Small intestine (tissue), 7 donors: ENCODE data around the gene PCBP3. TPM values are rescaled to one million over a fixed set of nuclear protein-coding genes. Genes with fewer than 3 reads are reported as not detected.
"Not testable (repeated sequence)": the region's sequence is repeated elsewhere in the genome, so short reads cannot be mapped to it uniquely, and the experiment has no call there.

Source experiments
- DNase-seq, 2 donors: peaks; one replicate each; pipeline versions ENCODE4 v3.0.0 to v3.0.0-alpha.2; 2013
- FAIRE-seq: peaks from 2 replicates; lab custom pipeline; 2012; peaks lifted over from hg19 to GRCh38; lab: Jason Lieb, UNC
- H3K27ac ChIP-seq, 3 donors: one replicate each; pipeline ENCODE4 v1.5.1; 2013; ENCODE audit warnings: low read length in 2 of 3, mild to moderate bottlenecking in 2 of 3, control low read depth in 1 of 3, inconsistent platforms in 1 of 3, low read depth in 1 of 3, moderate library complexity in 1 of 3
- H3K27me3 ChIP-seq, 3 donors: one replicate each; pipeline ENCODE4 v1.6.1; 2013; ENCODE audit warnings: low read length in 3 of 3, inconsistent platforms in 1 of 3; ENCODE audit not compliant: control insufficient read depth in 3 of 3, insufficient read depth in 3 of 3
- H3K36me3 ChIP-seq, 3 donors: one replicate each; pipeline ENCODE4 v1.6.1; 2013; ENCODE audit warnings: low read length in 3 of 3, inconsistent platforms in 1 of 3, low read depth in 1 of 3, mild to moderate bottlenecking in 1 of 3, moderate library complexity in 1 of 3; ENCODE audit not compliant: control insufficient read depth in 3 of 3, insufficient read depth in 2 of 3
- H3K4me1 ChIP-seq, 3 donors: one replicate each; pipeline ENCODE4 v1.6.1; 2013; ENCODE audit warnings: low read length in 2 of 3, inconsistent platforms in 1 of 3, low read depth in 1 of 3, mild to moderate bottlenecking in 1 of 3, moderate library complexity in 1 of 3; ENCODE audit not compliant: control insufficient read depth in 3 of 3, insufficient read depth in 2 of 3
- H3K4me3 ChIP-seq, 3 donors: one replicate each; pipeline ENCODE4 v1.5.1; 2013; ENCODE audit warnings: low read length in 3 of 3, control low read depth in 1 of 3, inconsistent platforms in 1 of 3, low read depth in 1 of 3, mild to moderate bottlenecking in 1 of 3, moderate library complexity in 1 of 3
- H3K9me3 ChIP-seq, 2 donors: one replicate each; pipeline ENCODE4 v1.6.1; 2013; ENCODE audit warnings: low read depth in 1 of 2, low read length in 1 of 2; ENCODE audit not compliant: control insufficient read depth in 2 of 2, insufficient read depth in 1 of 2
- WGBS, 3 donors: extraction: QIAGEN DNeasy Blood & Tissue Kit; methylation state at CpG; one replicate each; pipeline ENCODE4 v1.1.7; 2013; 5-methylcytosine and 5-hydroxymethylcytosine counted together
- polyA plus RNA-seq, 4 donors: library from polyadenylated mRNA; stranded (reverse) in 3 of 4; unstranded in 1 of 4; fragments of 200-250 nt in 3 of 4; fragments of 120-200 nt in 1 of 4; gene quantifications; one replicate each; pipeline versions ENCODE4 v1.2.1 to v1.2.3, GENCODE V29; 2013
- donor health status: healthy with polysubstance abuse.
- donor health status: control.
- donor health status: control.
- donor health status: Bipolar disorder and iron deficiency.
- donor health status: healthy.

The PCBP3 gene
- polyA plus RNA-seq, 4 donors, result 0.81 to 8.2 (median 1.0) TPM; not detected in 1

DNA sequence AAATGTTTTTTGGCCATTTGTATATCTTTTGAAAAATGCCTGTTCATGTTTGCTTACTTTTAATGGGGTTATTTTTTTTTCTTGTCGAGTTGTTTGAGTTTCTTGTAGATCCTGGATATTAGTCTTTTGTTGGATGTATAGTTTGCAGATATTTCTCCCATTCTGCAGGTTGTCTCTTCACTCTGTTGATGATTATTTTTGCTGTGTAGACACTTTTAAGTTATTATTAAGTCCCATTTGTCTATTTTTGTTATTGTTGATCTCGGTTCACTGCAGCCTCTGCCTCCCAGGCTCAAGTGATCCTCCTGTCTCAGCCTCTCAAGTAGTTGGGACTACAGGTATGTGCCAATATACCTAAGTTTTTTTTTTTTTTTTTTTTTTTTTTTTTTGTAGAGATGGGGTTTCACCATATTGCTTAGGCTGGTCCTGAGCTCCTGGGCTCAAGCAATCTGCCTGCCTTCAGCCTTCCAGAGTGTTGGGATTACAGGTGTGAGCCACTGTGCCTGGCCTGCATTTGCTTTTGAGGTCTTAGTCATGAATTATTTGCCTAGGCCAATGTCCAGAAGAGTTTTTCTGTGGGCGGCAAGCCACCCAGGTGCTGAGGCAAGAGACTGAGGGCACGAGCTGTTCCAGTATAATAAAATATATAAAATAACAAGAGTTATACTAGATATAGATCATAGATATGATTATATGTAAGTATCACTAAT, 18.5 kb downstream of the PCBP3 start:
- H3K9me3 ChIP-seq, H3K36me3 ChIP-seq, H3K27ac ChIP-seq, H3K27me3 ChIP-seq, DNase-seq, H3K4me1 ChIP-seq, H3K4me3 ChIP-seq, FAIRE-seq: not testable (repeated sequence)
- WGBS, 3 donors, result 69 to 80% (median 71%) methylated on average over 4 of the region's 4 CpGs

GRCh38 chr21:45662623-45663245, 19.2 kb downstream of the PCBP3 start:
- H3K36me3 ChIP-seq, H3K27ac ChIP-seq, DNase-seq, FAIRE-seq, H3K4me3 ChIP-seq, H3K27me3 ChIP-seq, H3K9me3 ChIP-seq, H3K4me1 ChIP-seq: not testable (repeated sequence)
- WGBS, 3 donors, result 80 to 90% (median 90%) methylated on average over 10 of the region's 10 CpGs

GRCh38 chr21:45669382-45669781, 25.9 kb downstream of the PCBP3 start:
- Histone ChIP-seq H3K9me3 (peaks cover 0 to 2% of the 10 kb centered on the region in 2 donors), H3K36me3 (no peaks in the 10 kb centered on the region), H3K4me3 (no peak overlapping the region), H3K27me3 (no peaks in the 10 kb centered on the region), H3K27ac (no peak overlapping the region), H3K4me1 (no peaks in the 10 kb centered on the region)
- FAIRE-seq (no peak), DNase-seq (no peak)
- WGBS, 3 donors, result 90 to 100% (median 96%) methylated on average over 1 of the region's 1 CpG

GRCh38 chr21:45670731-45671130, 27.2 kb downstream of the PCBP3 start:
- WGBS, 3 donors, result 76 to 80% (median 80%) methylated on average over 3 of the region's 3 CpGs

GRCh38 chr21:45678790-45679189, 35.3 kb downstream of the PCBP3 start:
- H3K4me3 ChIP-seq, H3K4me1 ChIP-seq, H3K9me3 ChIP-seq, DNase-seq, H3K27ac ChIP-seq, H3K27me3 ChIP-seq, FAIRE-seq, H3K36me3 ChIP-seq: not testable (repeated sequence)
- 57 to 100% (median 67%) methylated on average over 1 of the region's 1 CpG for WGBS, 3 donors

More at GRCh38 chr21:45670731-45671130, 27.2 kb downstream of the PCBP3 start:
- Histone ChIP-seq H3K27me3 (no peaks in the 10 kb centered on the region), H3K4me1 (no peaks in the 10 kb centered on the region), H3K9me3 (no peaks in the 10 kb centered on the region), H3K4me3 (no peak overlapping the region), H3K27ac (no peak overlapping the region), H3K36me3 (no peaks in the 10 kb centered on the region)
- no peak for FAIRE-seq
- DNase-seq, result no peak

DNA sequence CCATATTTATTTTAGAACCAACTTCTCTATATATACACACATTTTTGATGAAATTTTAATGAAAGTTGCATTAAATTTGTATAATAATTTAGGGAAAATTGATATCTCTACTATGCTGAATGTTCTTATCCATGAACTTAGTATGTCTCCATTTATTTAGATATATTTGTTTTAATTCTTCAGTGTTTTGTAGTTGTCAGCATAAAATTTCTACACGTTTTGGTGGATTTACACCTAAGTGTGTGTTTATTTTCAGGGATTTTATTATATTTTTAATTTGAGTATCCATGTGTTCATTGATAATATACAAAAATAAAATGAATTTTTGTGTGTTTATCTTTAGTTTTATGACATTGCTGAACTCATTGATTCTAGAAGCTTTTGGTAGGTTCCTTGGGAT, 36.7 kb downstream of the PCBP3 start:
- Histone ChIP-seq H3K4me3 (no peak overlapping the region), H3K27me3 (no peaks in the 10 kb centered on the region), H3K4me1 (no peaks in the 10 kb centered on the region), H3K36me3 (no peaks in the 10 kb centered on the region), H3K9me3 (no peaks in the 10 kb centered on the region), H3K27ac (no peak overlapping the region)
- DNase-seq, result no peak
- 60 to 68% (median 64%) methylated on average over 1 of the region's 1 CpG for WGBS, 3 donors
- no peak for FAIRE-seq

- no peaks in the 10 kb centered on the region for H3K9me3 ChIP-seq
- H3K27ac ChIP-seq, result no peak overlapping the region
- H3K4me1 ChIP-seq, result no peaks in the 10 kb centered on the region
- no peak overlapping the region for H3K4me3 ChIP-seq
- H3K27me3 ChIP-seq, result no peaks in the 10 kb centered on the region
- no peak for DNase-seq
- FAIRE-seq, result no peak
- no peaks in the 10 kb centered on the region for H3K36me3 ChIP-seq
- WGBS, 3 donors, result 18 to 38% (median 36%) methylated on average over 2 of the region's 2 CpGs
Observed at GRCh38 chr21:45695086-45695485, 51.6 kb downstream of the PCBP3 start.

- H3K27ac ChIP-seq, result peak overlapping the region in 1 of 3 donors; percentile 14
- 33 to 54% (median 38%) methylated on average over 3 of the region's 3 CpGs for WGBS, 3 donors
- H3K9me3 ChIP-seq, result no peaks in the 10 kb centered on the region
- no peaks in the 10 kb centered on the region for H3K4me1 ChIP-seq
- FAIRE-seq (no peak), DNase-seq (no peak)
- H3K4me3 ChIP-seq, result no peak overlapping the region
- no peaks in the 10 kb centered on the region for H3K27me3 ChIP-seq
- H3K36me3 ChIP-seq, result no peaks in the 10 kb centered on the region
Observed at GRCh38 chr21:45698493-45699184, 55.1 kb downstream of the PCBP3 start.
